Measurements from ENCODE around the gene PRKCSH. TPM values are rescaled to one million over a fixed set of nuclear protein-coding genes. Genes with fewer than 3 reads are reported as not detected.

PRKCSH gene
- total RNA-seq, 1 donor: 85.5 TPM

DNA sequence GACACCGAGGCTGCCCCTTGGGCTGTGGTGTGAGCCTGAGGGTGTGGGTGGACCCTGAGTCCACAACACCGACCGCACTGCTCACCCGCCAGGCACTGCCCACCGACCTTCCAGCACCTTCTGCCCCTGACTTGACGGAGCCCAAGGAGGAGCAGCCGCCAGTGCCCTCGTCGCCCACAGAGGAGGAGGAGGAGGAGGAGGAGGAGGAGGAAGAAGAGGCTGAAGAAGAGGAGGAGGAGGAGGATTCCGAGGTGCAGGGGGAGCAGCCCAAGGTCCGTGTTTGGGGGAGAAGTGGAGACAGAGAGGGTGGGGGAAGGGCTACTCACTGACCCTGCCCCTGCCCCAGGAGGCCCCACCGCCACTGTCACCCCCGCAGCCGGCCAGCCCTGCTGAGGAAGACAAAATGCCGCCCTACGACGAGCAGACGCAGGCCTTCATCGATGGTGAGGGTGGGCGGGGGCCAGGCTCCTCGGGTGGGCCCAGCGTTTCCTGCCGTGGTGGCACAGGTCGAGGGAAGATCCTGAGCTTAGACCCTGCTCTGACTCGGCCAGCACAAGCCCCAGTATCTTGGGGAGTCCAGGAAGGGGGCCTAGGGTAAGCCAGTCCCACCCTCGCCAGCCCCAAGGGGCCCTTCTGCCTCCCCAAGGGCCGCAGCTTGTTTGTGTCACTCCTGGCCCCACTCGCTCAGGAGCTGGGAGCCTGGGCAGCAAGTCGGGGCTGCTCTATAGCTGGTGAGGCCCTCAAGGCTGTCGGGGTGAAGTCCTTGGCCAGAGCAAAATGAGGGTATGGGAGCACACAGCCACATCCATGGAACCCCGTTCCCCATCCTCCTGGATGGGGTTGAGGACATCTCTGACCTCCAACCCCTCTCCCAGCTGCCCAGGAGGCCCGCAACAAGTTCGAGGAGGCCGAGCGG, 12.2 kb downstream of the PRKCSH start:
- no peak overlapping the region for H3K4me3 ChIP-seq (ENCODE audit: low read depth, low read length)
- TF ChIP-seq, protein P1, sequence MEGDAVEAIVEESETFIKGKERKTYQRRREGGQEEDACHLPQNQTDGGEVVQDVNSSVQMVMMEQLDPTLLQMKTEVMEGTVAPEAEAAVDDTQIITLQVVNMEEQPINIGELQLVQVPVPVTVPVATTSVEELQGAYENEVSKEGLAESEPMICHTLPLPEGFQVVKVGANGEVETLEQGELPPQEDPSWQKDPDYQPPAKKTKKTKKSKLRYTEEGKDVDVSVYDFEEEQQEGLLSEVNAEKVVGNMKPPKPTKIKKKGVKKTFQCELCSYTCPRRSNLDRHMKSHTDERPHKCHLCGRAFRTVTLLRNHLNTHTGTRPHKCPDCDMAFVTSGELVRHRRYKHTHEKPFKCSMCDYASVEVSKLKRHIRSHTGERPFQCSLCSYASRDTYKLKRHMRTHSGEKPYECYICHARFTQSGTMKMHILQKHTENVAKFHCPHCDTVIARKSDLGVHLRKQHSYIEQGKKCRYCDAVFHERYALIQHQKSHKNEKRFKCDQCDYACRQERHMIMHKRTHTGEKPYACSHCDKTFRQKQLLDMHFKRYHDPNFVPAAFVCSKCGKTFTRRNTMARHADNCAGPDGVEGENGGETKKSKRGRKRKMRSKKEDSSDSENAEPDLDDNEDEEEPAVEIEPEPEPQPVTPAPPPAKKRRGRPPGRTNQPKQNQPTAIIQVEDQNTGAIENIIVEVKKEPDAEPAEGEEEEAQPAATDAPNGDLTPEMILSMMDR (IDR thresholded peaks at IDR 0.05; ENCODE audit: insufficient read depth, low read depth, low read length): no peak
- no peak for DNase-seq (ENCODE audit: low read depth)

DNA sequence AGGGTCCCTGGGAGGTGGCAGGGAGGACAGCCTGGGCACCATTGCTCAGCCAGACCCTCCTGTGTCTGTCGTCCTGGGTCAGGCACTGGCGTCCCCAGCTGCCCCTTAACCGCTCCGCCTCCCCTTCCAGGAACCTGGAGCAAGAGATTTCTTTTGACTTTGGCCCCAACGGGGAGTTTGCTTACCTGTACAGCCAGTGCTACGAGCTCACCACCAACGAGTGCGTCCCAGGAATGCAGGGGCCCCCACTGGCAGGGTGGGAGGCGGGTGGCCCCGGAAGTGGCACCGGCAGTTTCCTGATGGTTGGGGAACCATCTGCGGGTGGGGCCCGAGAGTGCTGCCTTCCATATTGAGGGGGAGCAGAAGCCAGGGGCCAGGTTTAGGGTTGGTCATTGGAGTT, 13.0 kb downstream of the PRKCSH start:
- DNase-seq (ENCODE audit: low read depth): no peak
- H3K4me3 ChIP-seq (ENCODE audit: low read depth, low read length): no peak overlapping the region
- TF ChIP-seq, protein P1 (IDR thresholded peaks at IDR 0.05; ENCODE audit: insufficient read depth, low read depth, low read length): no peak

DNA sequence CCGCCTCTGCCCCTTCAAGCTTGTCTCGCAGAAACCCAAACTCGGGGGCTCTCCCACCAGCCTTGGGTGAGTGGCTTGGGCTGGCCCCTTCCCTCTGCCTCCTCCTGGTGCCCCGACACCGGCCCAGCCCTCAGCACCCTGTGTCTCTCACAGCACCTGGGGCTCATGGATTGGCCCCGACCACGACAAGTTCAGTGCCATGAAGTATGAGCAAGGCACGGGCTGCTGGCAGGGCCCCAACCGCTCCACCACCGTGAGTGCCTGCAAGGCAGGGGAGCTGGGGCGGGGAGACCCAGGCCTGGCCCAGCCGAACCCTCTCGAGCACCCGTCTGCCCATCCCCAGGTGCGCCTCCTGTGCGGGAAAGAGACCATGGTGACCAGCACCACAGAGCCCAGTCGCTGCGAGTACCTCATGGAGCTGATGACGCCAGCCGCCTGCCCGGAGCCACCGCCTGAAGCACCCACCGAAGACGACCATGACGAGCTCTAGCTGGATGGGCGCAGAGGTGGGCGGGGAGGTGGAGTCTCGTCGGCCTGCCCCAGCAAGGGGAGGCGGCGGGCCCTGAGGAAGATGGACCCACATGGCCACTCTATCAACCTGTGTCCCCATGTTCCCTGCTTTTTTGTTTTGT, 13.6 kb downstream of the PRKCSH start:
- no peak overlapping the region for H3K4me3 ChIP-seq (ENCODE audit: low read depth, low read length)
- TF ChIP-seq, protein P1 (IDR thresholded peaks at IDR 0.05; ENCODE audit: insufficient read depth, low read depth, low read length): no peak
- DNase-seq (ENCODE audit: low read depth): no peak

DNA sequence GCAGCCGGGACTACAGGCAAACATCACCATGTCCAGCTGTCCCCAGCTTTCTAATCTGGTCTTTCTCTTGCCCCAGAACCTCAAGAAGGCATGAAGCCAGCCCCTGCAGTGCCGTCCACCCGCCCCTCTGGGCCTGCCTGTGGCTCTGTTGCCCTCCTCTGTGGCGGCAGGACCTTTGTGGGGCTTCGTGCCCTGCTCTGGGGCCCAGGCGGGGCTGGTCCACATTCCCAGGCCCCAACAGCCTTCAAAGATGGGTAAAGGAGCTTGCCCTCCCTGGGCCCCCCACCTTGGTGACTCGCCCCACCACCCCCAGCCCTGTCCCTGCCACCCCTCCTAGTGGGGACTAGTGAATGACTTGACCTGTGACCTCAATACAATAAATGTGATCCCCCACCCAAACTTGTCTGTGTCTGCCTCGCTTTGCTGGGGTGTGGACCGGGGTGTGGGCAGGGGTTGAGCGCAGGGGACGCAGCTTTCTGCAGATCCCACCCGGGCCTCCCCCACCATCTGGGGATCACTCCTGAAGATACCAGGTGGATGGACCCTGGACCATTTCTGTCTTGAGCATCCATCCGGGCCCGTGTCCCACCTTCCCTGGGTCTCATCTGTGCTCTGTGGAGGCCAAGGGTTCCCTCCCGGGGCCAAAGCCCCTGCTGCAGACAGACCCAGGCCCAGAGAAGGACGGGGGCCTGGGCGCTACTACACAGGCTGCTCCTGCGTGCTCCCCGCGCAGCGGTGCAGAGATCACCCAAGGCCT, 15.3 kb downstream of the PRKCSH start:
- no peak overlapping the region for H3K4me3 ChIP-seq (ENCODE audit: low read depth, low read length)
- no peak for DNase-seq (ENCODE audit: low read depth)
- TF ChIP-seq, protein P1 (IDR thresholded peaks at IDR 0.05; ENCODE audit: insufficient read depth, low read depth, low read length): no peak

DNA sequence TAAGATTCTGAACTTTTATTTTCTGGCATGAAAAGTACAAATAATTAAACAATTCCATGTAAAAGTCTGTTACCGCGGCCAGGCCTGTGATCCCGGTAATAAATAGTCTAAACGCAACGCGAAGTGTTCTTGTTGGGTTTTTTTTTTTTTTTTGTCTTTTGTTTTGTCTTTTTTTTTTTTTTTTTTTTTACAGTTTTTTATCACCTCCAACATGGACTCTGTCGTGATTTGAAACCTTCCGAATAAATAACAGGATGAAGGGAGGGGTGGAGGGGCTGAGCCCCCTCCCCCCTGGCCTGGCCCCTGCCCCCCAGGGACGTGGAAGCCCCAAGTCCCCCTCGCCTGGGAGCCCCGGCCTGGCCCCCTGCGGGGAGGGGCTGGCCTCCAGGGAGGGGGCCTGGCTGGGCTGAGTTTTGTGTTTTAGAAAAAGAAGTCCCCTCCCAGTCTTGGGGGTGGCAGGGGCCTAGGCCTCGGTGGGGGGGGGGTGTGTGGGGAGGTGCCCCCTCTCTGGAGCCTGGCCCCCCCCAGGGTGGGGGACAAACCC, 16.0 kb downstream of the PRKCSH start:
- TF ChIP-seq, protein P1 (IDR thresholded peaks at IDR 0.05; ENCODE audit: insufficient read depth, low read depth, low read length): no peak
- H3K4me3 ChIP-seq (ENCODE audit: low read depth, low read length): no peak overlapping the region
- no peak for DNase-seq (ENCODE audit: low read depth)

DNA sequence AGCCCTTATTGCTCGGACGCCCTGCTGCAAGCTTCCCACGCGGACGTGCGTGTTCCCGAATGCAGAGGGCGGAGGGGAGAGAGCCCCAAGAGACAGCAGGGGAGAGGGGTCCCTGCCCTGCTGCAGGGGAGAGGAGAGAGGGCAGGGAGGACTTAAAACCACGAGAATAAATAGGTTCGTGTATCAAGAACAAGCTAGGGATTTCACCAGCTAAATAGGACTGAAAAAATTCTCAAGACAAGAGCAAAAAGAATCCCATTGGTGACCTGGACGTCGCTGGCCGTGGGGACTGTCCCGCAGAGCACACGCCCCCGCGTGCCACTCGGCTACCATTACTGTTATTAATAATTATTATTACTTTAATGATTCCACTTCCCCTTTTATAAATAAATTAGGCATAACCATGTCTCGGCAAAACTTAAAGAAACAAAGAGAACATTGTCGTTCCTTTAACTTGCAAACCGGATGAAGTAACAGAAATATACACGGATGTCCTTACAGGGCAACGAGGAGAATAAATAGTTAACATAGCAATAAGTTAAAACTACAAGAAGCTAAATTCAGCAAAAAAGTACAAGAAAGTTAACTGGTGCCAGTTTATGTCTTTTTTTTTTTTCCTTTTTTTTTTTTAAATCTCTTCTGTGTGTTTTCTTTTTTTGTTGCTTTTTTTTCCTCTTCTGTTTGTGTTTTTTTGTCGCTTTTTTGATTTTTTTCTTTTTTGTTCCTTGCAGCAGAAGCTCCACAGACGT, 16.6 kb downstream of the PRKCSH start:
- no peak overlapping the region for H3K4me3 ChIP-seq (ENCODE audit: low read depth, low read length)
- DNase-seq (ENCODE audit: low read depth): no peak
- TF ChIP-seq, protein P1 (IDR thresholded peaks at IDR 0.05; ENCODE audit: insufficient read depth, low read depth, low read length): no peak
